PC-3 (cell line): ENCODE data around the gene ADAMTSL2.

Source experiments
- EZH2 ChIP-seq: fragments of 300-600 bp; sonication (generic); IDR thresholded peaks from one replicate; pipeline ENCODE4 v1.6.1; 2017; ENCODE audit warnings: antibody characterized with exemption, mild to moderate bottlenecking, low read length; ENCODE audit not compliant: unreplicated experiment
- EZH2phosphoT487 ChIP-seq: fragments of 300-600 bp; sonication (generic); IDR thresholded peaks from 2 replicates; pipeline ENCODE4 v1.6.1; 2018; ENCODE audit warnings: mild to moderate bottlenecking, antibody characterized with exemption, low read length, borderline replicate concordance
- TF ChIP-seq, protein P1 (sequence below): fragments of 300-600 bp; sonication (generic); conservative IDR thresholded peaks from 2 replicates; pipeline ENCODE4 v1.5.1; 2017; ENCODE audit warnings: antibody characterized with exemption, low read depth, mild to moderate bottlenecking, low read length

DNA sequence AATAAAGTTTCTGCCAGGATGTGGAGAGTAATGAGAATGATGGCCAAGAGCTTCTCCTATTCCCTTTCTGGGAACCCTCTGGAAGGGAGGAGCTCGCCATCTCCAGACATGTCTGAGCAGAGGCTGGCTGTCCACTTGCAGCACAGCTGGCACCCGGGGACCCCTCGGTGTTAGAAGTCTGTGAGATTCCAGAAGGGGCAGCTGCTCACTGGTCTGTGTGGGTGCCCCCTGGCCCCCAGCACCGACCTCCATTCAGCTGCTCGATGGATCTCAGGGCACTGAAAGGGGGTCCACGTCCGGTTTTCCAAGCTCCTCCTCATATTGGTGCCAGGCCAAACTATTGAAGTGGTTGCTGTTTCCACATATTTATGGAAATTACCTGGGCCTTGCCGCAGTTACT is 78.3 kb downstream of the ADAMTSL2 start:
- TF ChIP-seq, protein P1, sequence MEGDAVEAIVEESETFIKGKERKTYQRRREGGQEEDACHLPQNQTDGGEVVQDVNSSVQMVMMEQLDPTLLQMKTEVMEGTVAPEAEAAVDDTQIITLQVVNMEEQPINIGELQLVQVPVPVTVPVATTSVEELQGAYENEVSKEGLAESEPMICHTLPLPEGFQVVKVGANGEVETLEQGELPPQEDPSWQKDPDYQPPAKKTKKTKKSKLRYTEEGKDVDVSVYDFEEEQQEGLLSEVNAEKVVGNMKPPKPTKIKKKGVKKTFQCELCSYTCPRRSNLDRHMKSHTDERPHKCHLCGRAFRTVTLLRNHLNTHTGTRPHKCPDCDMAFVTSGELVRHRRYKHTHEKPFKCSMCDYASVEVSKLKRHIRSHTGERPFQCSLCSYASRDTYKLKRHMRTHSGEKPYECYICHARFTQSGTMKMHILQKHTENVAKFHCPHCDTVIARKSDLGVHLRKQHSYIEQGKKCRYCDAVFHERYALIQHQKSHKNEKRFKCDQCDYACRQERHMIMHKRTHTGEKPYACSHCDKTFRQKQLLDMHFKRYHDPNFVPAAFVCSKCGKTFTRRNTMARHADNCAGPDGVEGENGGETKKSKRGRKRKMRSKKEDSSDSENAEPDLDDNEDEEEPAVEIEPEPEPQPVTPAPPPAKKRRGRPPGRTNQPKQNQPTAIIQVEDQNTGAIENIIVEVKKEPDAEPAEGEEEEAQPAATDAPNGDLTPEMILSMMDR = no peak
- no peak for TF ChIP-seq EZH2
- no peak for TF ChIP-seq EZH2phosphoT487
